Loucy (cell line): Measurements from ENCODE around the gene LHFPL2.
"Not testable (repeated sequence)": the region's sequence is repeated elsewhere in the genome, so short reads cannot be mapped to it uniquely, and the experiment has no call there.

Experiments
- H2AFZ ChIP-seq: fragments of 200-600 bp; sonication (generic); 2 replicates; pipeline ENCODE4 v1.6.0; 2016; ENCODE audit warnings: antibody characterized with exemption, mild to moderate bottlenecking, low read length, moderate library complexity
- H3F3A ChIP-seq: fragments of 200-600 bp; 2 replicates; pipeline ENCODE4 v1.6.0; 2016; ENCODE audit warnings: antibody characterized with exemption, low read depth, mild to moderate bottlenecking
- H3K27me3 ChIP-seq: fragments of 200-600 bp; sonication (generic); 2 replicates; pipeline ENCODE4 v1.6.1; 2014; ENCODE audit warnings: low read length, mild to moderate bottlenecking; ENCODE audit not compliant: insufficient read depth, poor library complexity, severe bottlenecking
- H3K36me3 ChIP-seq: fragments of 200-600 bp; sonication (generic); 2 replicates; pipeline ENCODE4 v1.6.1; 2016; ENCODE audit warnings: low read length; ENCODE audit not compliant: insufficient read depth
- H3K4me1 ChIP-seq: fragments of 200-600 bp; sonication (generic); 2 replicates; pipeline ENCODE4 v1.5.1; 2014; ENCODE audit warnings: low read length, mild to moderate bottlenecking; ENCODE audit not compliant: insufficient read depth, poor library complexity, severe bottlenecking
- H3K4me2 ChIP-seq: fragments of 200-600 bp; sonication (generic); 2 replicates; pipeline ENCODE4 v1.6.0; 2014; ENCODE audit warnings: antibody characterized with exemption, low read length, low read depth, mild to moderate bottlenecking; ENCODE audit not compliant: poor library complexity, severe bottlenecking
- H3K4me3 ChIP-seq: fragments of 200-600 bp; sonication (generic); 2 replicates; pipeline ENCODE4 v1.5.1; 2014; ENCODE audit warnings: low read length, mild to moderate bottlenecking, mixed read lengths; ENCODE audit not compliant: poor library complexity, severe bottlenecking
- H3K79me2 ChIP-seq: fragments of 200-600 bp; sonication (generic); 2 replicates; pipeline ENCODE4 v1.6.1; 2014; ENCODE audit warnings: low read length; ENCODE audit not compliant: insufficient read depth
- H3K9ac ChIP-seq: fragments of 200-600 bp; sonication (generic); 2 replicates; pipeline ENCODE4 v1.6.0; 2014; ENCODE audit warnings: mild to moderate bottlenecking, low read depth, low read length, moderate library complexity; ENCODE audit not compliant: poor library complexity, severe bottlenecking
- H3K9me2 ChIP-seq: fragments of 200-600 bp; sonication (generic); replicated peaks from 2 replicates; pipeline ENCODE4 v1.6.1; 2016; ENCODE audit warnings: low read depth, low read length, mixed read lengths
- H3K9me3 ChIP-seq: fragments of 200-600 bp; sonication (generic); 2 replicates; pipeline ENCODE4 v1.6.1; 2014; ENCODE audit warnings: mild to moderate bottlenecking, antibody characterized with exemption, low read length, low read depth; ENCODE audit not compliant: insufficient read depth
- H4K20me1 ChIP-seq: fragments of 200-600 bp; sonication (generic); 2 replicates; pipeline ENCODE4 v1.6.0; 2014; ENCODE audit warnings: antibody characterized with exemption, low read length, mild to moderate bottlenecking; ENCODE audit not compliant: insufficient read depth, poor library complexity, severe bottlenecking
- CTCF ChIP-seq: fragments of 200-600 bp; sonication (generic); conservative IDR thresholded peaks from 2 replicates; pipeline ENCODE4 v1.5.1; 2014; ENCODE audit warnings: mild to moderate bottlenecking, antibody characterized with exemption, low read length
- EZH2phosphoT487 ChIP-seq: fragments of 200-600 bp; IDR thresholded peaks from 2 replicates; pipeline ENCODE4 v1.6.1; 2018; ENCODE audit warnings: antibody characterized with exemption, mild to moderate bottlenecking, moderate library complexity, borderline replicate concordance

Gene LHFPL2

GRCh38 chr5:78669331-78669730, 20.8 kb upstream of the LHFPL2 start:
- H3K9ac ChIP-seq: no peak overlapping the region
- TF ChIP-seq CTCF (no peak), EZH2phosphoT487 (no peak)
- no peak overlapping the region for H3K4me2 ChIP-seq
- H3K4me1 ChIP-seq: peaks cover 34% of the 10 kb centered on the region
- no peaks in the 10 kb centered on the region for H3K79me2 ChIP-seq
- H3K9me3 ChIP-seq: no peaks in the 10 kb centered on the region
- H3K9me2 ChIP-seq: no peaks in the 10 kb centered on the region
- H2AFZ ChIP-seq: no peak overlapping the region
- no peaks in the 10 kb centered on the region for H3K36me3 ChIP-seq
- no peaks in the 10 kb centered on the region for H3F3A ChIP-seq
- H3K4me3 ChIP-seq: no peak overlapping the region
- no peaks in the 10 kb centered on the region for H3K27me3 ChIP-seq
- H4K20me1 ChIP-seq: no peaks in the 10 kb centered on the region

DNA sequence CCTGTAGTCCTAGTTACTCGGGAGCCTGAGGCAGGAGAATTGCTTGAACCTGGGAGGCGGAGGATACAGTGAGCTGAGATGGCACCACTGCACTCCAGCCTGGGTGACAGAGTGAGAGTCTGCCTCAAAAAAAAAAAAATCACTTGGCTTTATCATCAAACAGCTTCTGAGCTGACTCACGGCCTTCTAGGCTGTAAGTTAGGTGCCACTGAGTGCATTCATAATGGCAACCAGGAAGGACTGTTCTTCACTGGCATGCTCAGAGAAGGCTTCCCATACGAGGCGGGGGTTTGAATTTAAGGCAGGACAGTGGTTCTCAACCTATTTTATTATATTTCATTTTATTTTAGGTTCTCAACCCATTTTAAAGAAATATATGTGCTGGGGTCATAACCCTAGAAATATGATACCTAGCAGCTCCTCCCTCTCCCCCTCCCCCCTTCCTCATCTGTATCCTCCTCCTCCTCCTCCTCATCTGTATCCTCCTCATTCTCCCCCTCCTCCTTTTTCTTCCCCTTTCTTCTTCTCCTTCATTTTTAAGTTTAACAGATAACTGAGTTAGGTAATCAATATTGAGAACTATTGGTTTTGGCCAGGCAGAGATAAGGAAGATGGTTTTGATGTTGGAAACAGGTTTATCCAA, 19.0 kb upstream of the LHFPL2 start:
- H3K4me1 ChIP-seq: peaks cover 33% of the 10 kb centered on the region
- H3K36me3 ChIP-seq: no peaks in the 10 kb centered on the region
- no peaks in the 10 kb centered on the region for H3K9me3 ChIP-seq
- H3K9ac ChIP-seq: no peak overlapping the region
- H3F3A ChIP-seq: no peaks in the 10 kb centered on the region
- H2AFZ ChIP-seq: no peak overlapping the region
- H3K4me2 ChIP-seq: no peak overlapping the region
- no peaks in the 10 kb centered on the region for H4K20me1 ChIP-seq
- H3K79me2 ChIP-seq: no peaks in the 10 kb centered on the region
- TF ChIP-seq CTCF (no peak), EZH2phosphoT487 (no peak)
- H3K4me3 ChIP-seq: no peak overlapping the region
- no peaks in the 10 kb centered on the region for H3K27me3 ChIP-seq
- H3K9me2 ChIP-seq: no peaks in the 10 kb centered on the region

- H3K36me3 ChIP-seq, H3K9me3 ChIP-seq, H4K20me1 ChIP-seq, H3K79me2 ChIP-seq, H3F3A ChIP-seq, H3K9me2 ChIP-seq, H3K4me2 ChIP-seq, H3K4me3 ChIP-seq, H3K27me3 ChIP-seq, H2AFZ ChIP-seq, H3K9ac ChIP-seq: not testable (repeated sequence)
- peaks cover 27% of the 10 kb centered on the region for H3K4me1 ChIP-seq
These were observed 18.4 kb upstream of the LHFPL2 start for GRCh38 chr5:78666975-78667374.

- TF ChIP-seq CTCF (no peak), EZH2phosphoT487 (no peak)
- Histone ChIP-seq H3K9me2 (no peaks in the 10 kb centered on the region), H3K79me2 (no peaks in the 10 kb centered on the region), H2AFZ (no peak overlapping the region), H3F3A (no peaks in the 10 kb centered on the region), H3K4me3 (no peak overlapping the region), H3K4me1 (peaks cover 19% of the 10 kb centered on the region), H3K9ac (no peak overlapping the region), H3K9me3 (no peaks in the 10 kb centered on the region), H4K20me1 (no peaks in the 10 kb centered on the region), H3K4me2 (no peak overlapping the region), H3K27me3 (no peaks in the 10 kb centered on the region), H3K36me3 (no peaks in the 10 kb centered on the region)
These were observed 17.5 kb upstream of the LHFPL2 start for GRCh38 chr5:78666041-78666444.
